ENCODE measurements around the gene RUSF1.

Gene RUSF1

GRCh38 chr16:31467858-31468257 is 40.3 kb downstream of the RUSF1 start:
- no peak overlapping the region for H3K4me3 ChIP-seq (ENCODE audit: low read depth, low read length)
- TF ChIP-seq MAX (IDR thresholded peaks at IDR 0.05; ENCODE audit: low read depth, low read length) (no peak), MYC (IDR thresholded peaks at IDR 0.05; ENCODE audit: low read depth, low read length) (no peak)
- no peak for DNase-seq (ENCODE audit: low read depth)

- TF ChIP-seq POLR2A (IDR thresholded peaks at IDR 0.05; ENCODE audit: extremely low read depth, insufficient read length) = peak; percentile 22
- TF ChIP-seq MYC (IDR thresholded peaks at IDR 0.05; ENCODE audit: low read depth, low read length) = peak; percentile 71
- peak; percentile 47 for TF ChIP-seq MAX (IDR thresholded peaks at IDR 0.05; ENCODE audit: low read depth, low read length)
- TF ChIP-seq CTCF (IDR thresholded peaks at IDR 0.05; ENCODE audit: low read depth, low read length) = no peak
- peak; percentile 91 for DNase-seq (ENCODE audit: low read depth)
- H3K4me3 ChIP-seq (ENCODE audit: low read depth, low read length) = peak overlapping the region; percentile 14
Measured at GRCh38 chr16:31467151-31467773, 40.9 kb downstream of the RUSF1 start.

- TF ChIP-seq MAX (IDR thresholded peaks at IDR 0.05; ENCODE audit: low read depth, low read length) (no peak), MYC (IDR thresholded peaks at IDR 0.05; ENCODE audit: low read depth, low read length) (no peak), POLR2A (IDR thresholded peaks at IDR 0.05; ENCODE audit: extremely low read depth, insufficient read length) (no peak), CTCF (IDR thresholded peaks at IDR 0.05; ENCODE audit: low read depth, low read length) (no peak)
- DNase-seq (ENCODE audit: low read depth) = no peak
- H3K4me3 ChIP-seq (ENCODE audit: low read depth, low read length) = no peak overlapping the region
Measured at GRCh38 chr16:31466381-31466841, 41.8 kb downstream of the RUSF1 start.

GRCh38 chr16:31465788-31466370 is 42.3 kb downstream of the RUSF1 start:
- TF ChIP-seq POLR2A (IDR thresholded peaks at IDR 0.05; ENCODE audit: extremely low read depth, insufficient read length) (no peak), MAX (IDR thresholded peaks at IDR 0.05; ENCODE audit: low read depth, low read length) (no peak), MYC (IDR thresholded peaks at IDR 0.05; ENCODE audit: low read depth, low read length) (no peak), CTCF (IDR thresholded peaks at IDR 0.05; ENCODE audit: low read depth, low read length) (no peak)
- no peak for DNase-seq (ENCODE audit: low read depth)
- H3K4me3 ChIP-seq (ENCODE audit: low read depth, low read length) = no peak overlapping the region

- no peak for DNase-seq (ENCODE audit: low read depth)
- TF ChIP-seq CTCF (IDR thresholded peaks at IDR 0.05; ENCODE audit: low read depth, low read length) = no peak
- no peak for TF ChIP-seq MAX (IDR thresholded peaks at IDR 0.05; ENCODE audit: low read depth, low read length)
- TF ChIP-seq POLR2A (IDR thresholded peaks at IDR 0.05; ENCODE audit: extremely low read depth, insufficient read length) = no peak
- TF ChIP-seq MYC (IDR thresholded peaks at IDR 0.05; ENCODE audit: low read depth, low read length) = no peak
- H3K4me3 ChIP-seq (ENCODE audit: low read depth, low read length) = no peak overlapping the region
Measured at GRCh38 chr16:31464781-31465260, 43.4 kb downstream of the RUSF1 start.

- no peak overlapping the region for H3K4me3 ChIP-seq (ENCODE audit: low read depth, low read length)
- TF ChIP-seq MAX (IDR thresholded peaks at IDR 0.05; ENCODE audit: low read depth, low read length) (no peak), MYC (IDR thresholded peaks at IDR 0.05; ENCODE audit: low read depth, low read length) (no peak), POLR2A (IDR thresholded peaks at IDR 0.05; ENCODE audit: extremely low read depth, insufficient read length) (no peak), CTCF (IDR thresholded peaks at IDR 0.05; ENCODE audit: low read depth, low read length) (no peak)
- DNase-seq (ENCODE audit: low read depth) = no peak
Measured at GRCh38 chr16:31464348-31464769, 43.8 kb downstream of the RUSF1 start.

Measured in NB4 (cell line).